ENCODE data around the gene CASP2.

GRCh38 chr7:143299840-143300239 lies 11.7 kb downstream of the CASP2 start:
- TF ChIP-seq EGR1 (IDR thresholded peaks at IDR 0.05; ENCODE audit: low read depth): no peak
- no peak for TF ChIP-seq POLR2A (IDR thresholded peaks at IDR 0.05; ENCODE audit: borderline replicate concordance, extremely low read depth, insufficient read depth, insufficient read length)
- peak; percentile 47 to 85 (median 85); a peak in 5 of 6 replicates for TF ChIP-seq CTCF (IDR thresholded peaks at IDR 0.05 in 2 of 3, conservative IDR thresholded peaks at IDR 0.05 in 1 of 3; ENCODE audit: borderline replicate concordance in 1 of 3, insufficient read depth in 1 of 3, low read depth in 2 of 3, low read length in 2 of 3)
- TF ChIP-seq MAX (IDR thresholded peaks at IDR 0.05): no peak
- TF ChIP-seq REST (IDR thresholded peaks at IDR 0.05; ENCODE audit: low read depth): no peak
- no peak for TF ChIP-seq TCF7L2 (IDR thresholded peaks at IDR 0.05; ENCODE audit: borderline replicate concordance, extremely low read depth, insufficient read depth, insufficient read length)
- TF ChIP-seq ATF3 (IDR thresholded peaks at IDR 0.05): no peak
- no peak for TF ChIP-seq SP1 (IDR thresholded peaks at IDR 0.05; ENCODE audit: low read depth)
- no peak for TF ChIP-seq EZH2 (IDR thresholded peaks at IDR 0.05)
- TF ChIP-seq CEBPB (IDR thresholded peaks at IDR 0.05; ENCODE audit: low read depth): no peak

Data from HCT116 (cell line).